CD4-positive, alpha-beta T cell treated with Interferon gamma for 1 hour (primary cell): ENCODE data around the gene MBD1.
A peak's percentile ranks its signal among the peaks of the same experiment; 100 is the strongest.
"Not testable (repeated sequence)": the region's sequence is repeated elsewhere in the genome, so short reads cannot be mapped to it uniquely, and the experiment has no call there.

Experiments
- DNase-seq: peaks from one replicate; pipeline ENCODE4 v3.0.0-alpha.2; 2020

Gene MBD1

GRCh38 chr18:50268022-50268747 lies 13.1 kb downstream of the MBD1 start:
- peak; percentile 80 for DNase-seq

- peak; percentile 89 for DNase-seq
Measured at GRCh38 chr18:50266248-50266704, 15.0 kb downstream of the MBD1 start, which contains the start of gene CFAP53. Gene CFAP53, minus strand, starts transcription at chr18:50266495. Its CDS starts 91 bp downstream, at chr18:50266404.

- DNase-seq: no peak
Measured at GRCh38 chr18:50262977-50263376, 18.3 kb downstream of the MBD1 start.

GRCh38 chr18:50250935-50251334 lies 30.4 kb downstream of the MBD1 start:
- DNase-seq: no peak

- DNase-seq: no peak
Measured at GRCh38 chr18:50249576-50249975, 31.7 kb downstream of the MBD1 start.

GRCh38 chr18:50247561-50247960 lies 33.8 kb downstream of the MBD1 start:
- no peak for DNase-seq

- DNase-seq: not testable (repeated sequence)
Measured at GRCh38 chr18:50241768-50242167, 39.6 kb downstream of the MBD1 start.

- no peak for DNase-seq
Measured at GRCh38 chr18:50240080-50240563, 41.2 kb downstream of the MBD1 start.

GRCh38 chr18:50232419-50232818 lies 48.9 kb downstream of the MBD1 start:
- DNase-seq: no peak

- no peak for DNase-seq
Measured at GRCh38 chr18:50231621-50232020, 49.7 kb downstream of the MBD1 start.

- DNase-seq: not testable (repeated sequence)
Measured at GRCh38 chr18:50220249-50220648, 61.1 kb downstream of the MBD1 start.
